HUES64 (cell line): ENCODE data around the gene THUMPD2.

ENCODE experiments used
- H3K27ac ChIP-seq: 2 replicates; pipeline ENCODE4 v1.7.0; 2013; ENCODE audit warnings: low read depth, low read length, inconsistent platforms
- H3K27me3 ChIP-seq: 2 replicates; pipeline ENCODE4 v1.6.1; 2013; ENCODE audit warnings: mild to moderate bottlenecking, low read length; ENCODE audit not compliant: insufficient read depth
- H3K36me3 ChIP-seq: 2 replicates; pipeline ENCODE4 v1.6.1; 2013; ENCODE audit warnings: mild to moderate bottlenecking, low read length; ENCODE audit not compliant: insufficient read depth
- H3K4me1 ChIP-seq: 2 replicates; pipeline ENCODE4 v1.6.1; 2013; ENCODE audit warnings: mild to moderate bottlenecking, low read length, moderate library complexity; ENCODE audit not compliant: insufficient read depth
- H3K4me3 ChIP-seq: 2 replicates; pipeline ENCODE4 v1.5.1; 2013; ENCODE audit warnings: mild to moderate bottlenecking, low read length, moderate library complexity
- H3K9ac ChIP-seq: 2 replicates; pipeline ENCODE4 v1.6.1; 2013; ENCODE audit warnings: mild to moderate bottlenecking, low read depth, low read length
- H3K9me3 ChIP-seq: 2 replicates; pipeline ENCODE4 v1.6.1; 2013; ENCODE audit warnings: low read depth, low read length; ENCODE audit not compliant: insufficient read depth
- WGBS: fragments of 150-250, 120-280 bp; methylation state at CpG from one replicate; pipeline ENCODE4 v1.1.7; 2013; ENCODE audit warnings: missing lambda C conversion rate; 5-methylcytosine and 5-hydroxymethylcytosine counted together

Gene THUMPD2

DNA sequence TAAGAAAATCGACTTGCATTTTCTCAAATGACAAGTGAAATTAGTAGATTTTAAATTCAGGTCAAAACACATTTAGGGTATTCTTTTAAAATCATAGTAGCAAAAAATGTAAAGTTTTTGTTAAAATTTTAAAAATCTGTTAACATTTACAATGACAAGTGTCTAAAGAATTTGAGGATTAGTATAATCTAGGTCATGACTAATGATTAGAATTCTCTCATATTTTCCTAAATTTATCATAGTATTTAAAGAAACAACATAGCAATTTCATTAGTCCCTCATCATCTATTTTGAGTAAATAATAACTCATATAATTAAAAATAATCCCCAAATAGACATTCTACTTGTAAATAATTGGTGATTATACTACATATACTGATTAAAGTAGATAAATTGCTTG lies 23.6 kb downstream of the THUMPD2 start:
- no CpG with 5 or more reads among the region's 1 CpG for WGBS
- H3K27ac ChIP-seq = no peak overlapping the region
- H3K36me3 ChIP-seq = peaks cover 100% of the 10 kb centered on the region
- H3K9ac ChIP-seq = no peak overlapping the region
- no peaks in the 10 kb centered on the region for H3K9me3 ChIP-seq
- H3K27me3 ChIP-seq = no peaks in the 10 kb centered on the region
- no peak overlapping the region for H3K4me3 ChIP-seq
- no peaks in the 10 kb centered on the region for H3K4me1 ChIP-seq

DNA sequence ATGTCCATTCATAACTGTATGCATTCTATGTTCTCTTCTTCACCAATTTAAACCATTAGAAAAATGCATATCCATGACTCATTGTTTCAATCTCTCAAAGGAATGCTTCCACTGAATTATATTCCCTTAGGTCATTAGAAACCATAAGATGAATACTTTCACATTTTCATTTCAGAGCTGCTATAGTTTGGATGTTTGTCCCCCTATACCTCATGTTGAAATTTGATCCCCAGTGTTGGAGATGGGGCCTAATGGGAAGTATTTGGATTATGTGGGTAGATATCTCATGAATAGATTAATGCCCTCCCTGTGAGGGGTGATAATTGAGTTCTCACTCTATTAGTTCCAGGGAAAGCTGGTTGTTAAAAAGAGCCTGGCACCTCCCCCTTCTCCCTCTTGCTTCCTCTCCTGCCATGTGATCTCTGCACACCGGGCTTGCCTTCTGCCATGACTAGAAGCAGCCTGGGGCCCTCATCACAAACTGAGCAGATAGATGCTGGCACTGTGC lies 35.7 kb downstream of the THUMPD2 start:
- no peaks in the 10 kb centered on the region for H3K9me3 ChIP-seq
- no peak overlapping the region for H3K4me3 ChIP-seq
- 56% methylated on average over 1 of the region's 1 CpG for WGBS
- no peaks in the 10 kb centered on the region for H3K27me3 ChIP-seq
- H3K4me1 ChIP-seq = peaks cover 10% of the 10 kb centered on the region; the same call in 1 of the 2 replicates
- no peak overlapping the region for H3K27ac ChIP-seq
- H3K9ac ChIP-seq = no peak overlapping the region
- H3K36me3 ChIP-seq = peaks cover 91% of the 10 kb centered on the region

DNA sequence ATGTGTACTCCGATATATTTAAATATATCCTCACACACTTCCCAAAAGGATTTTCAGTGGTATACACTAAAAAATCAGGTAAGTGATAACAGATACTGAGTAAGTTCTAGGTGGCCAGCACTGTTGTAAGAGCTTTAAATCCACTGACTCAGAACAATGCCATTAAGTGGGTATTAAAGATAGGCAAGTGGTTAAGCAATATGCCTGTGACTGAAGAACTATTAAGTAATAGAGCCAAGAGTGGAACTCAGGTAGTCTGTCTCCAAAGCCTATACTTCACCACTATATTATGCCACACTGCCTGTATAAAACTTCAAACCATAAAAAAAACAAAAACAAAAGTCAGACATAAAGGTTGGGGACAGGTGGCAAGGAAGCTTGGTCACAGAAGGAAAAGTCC lies 37.2 kb downstream of the THUMPD2 start:
- peaks cover 78% of the 10 kb centered on the region for H3K36me3 ChIP-seq
- no peaks in the 10 kb centered on the region for H3K9me3 ChIP-seq
- H3K27ac ChIP-seq = no peak overlapping the region
- peaks cover 21% of the 10 kb centered on the region for H3K4me1 ChIP-seq
- H3K9ac ChIP-seq = no peak overlapping the region
- no peaks in the 10 kb centered on the region for H3K27me3 ChIP-seq
- H3K4me3 ChIP-seq = no peak overlapping the region
- no CpG with 5 or more reads among the region's 1 CpG for WGBS

DNA sequence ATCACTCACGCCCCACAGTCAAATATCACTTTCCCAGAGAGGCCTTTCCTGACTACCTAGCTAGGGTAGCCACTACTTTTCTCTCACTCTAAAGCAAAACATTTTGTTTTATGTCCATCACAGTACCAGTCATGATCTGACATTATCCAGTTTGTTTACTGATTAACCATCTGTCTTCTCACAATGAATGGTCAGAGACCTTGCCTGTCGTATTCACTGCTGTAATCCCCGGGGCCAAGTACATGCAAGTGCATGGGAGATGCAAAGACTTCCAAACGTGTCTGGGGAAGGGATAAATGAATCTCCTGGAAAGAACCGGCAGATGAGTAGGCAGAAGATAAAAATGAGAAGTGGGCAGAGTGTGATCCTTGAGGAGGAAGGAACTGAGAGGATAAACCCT lies 39.7 kb downstream of the THUMPD2 start:
- 85% methylated on average over 5 of the region's 5 CpGs for WGBS

DNA sequence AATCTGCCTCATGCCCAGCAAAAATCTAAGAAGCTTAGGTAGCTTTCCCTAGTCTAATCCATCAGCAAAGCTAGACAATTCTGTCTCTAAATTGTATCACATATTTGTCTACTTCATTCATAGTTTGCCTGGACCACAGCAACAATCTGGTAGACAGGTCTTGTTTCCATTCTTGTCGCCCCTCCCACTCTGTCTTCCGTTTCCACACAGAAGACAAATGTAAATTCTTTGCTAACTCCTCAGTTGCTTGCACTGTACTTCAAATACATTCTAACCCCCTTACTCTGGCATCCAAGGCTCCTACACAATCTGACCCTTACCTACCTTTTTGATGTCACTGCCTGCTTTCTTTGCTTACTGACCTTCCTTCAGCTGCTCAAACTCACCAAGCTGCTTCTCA lies 40.1 kb downstream of the THUMPD2 start:
- 88% methylated on average over 2 of the region's 2 CpGs for WGBS
- no peak overlapping the region for H3K4me3 ChIP-seq
- no peak overlapping the region for H3K27ac ChIP-seq
- H3K27me3 ChIP-seq = no peaks in the 10 kb centered on the region
- H3K9me3 ChIP-seq = no peaks in the 10 kb centered on the region
- peaks cover 83% of the 10 kb centered on the region for H3K36me3 ChIP-seq
- H3K4me1 ChIP-seq = peaks cover 22% of the 10 kb centered on the region
- H3K9ac ChIP-seq = no peak overlapping the region

More for the DNA sequence above, 39.7 kb downstream of the THUMPD2 start:
- peaks cover 83% of the 10 kb centered on the region for H3K36me3 ChIP-seq
- no peak overlapping the region for H3K4me3 ChIP-seq
- H3K27me3 ChIP-seq = no peaks in the 10 kb centered on the region
- H3K9ac ChIP-seq = no peak overlapping the region
- peaks cover 24% of the 10 kb centered on the region for H3K4me1 ChIP-seq
- no peak overlapping the region for H3K27ac ChIP-seq
- no peaks in the 10 kb centered on the region for H3K9me3 ChIP-seq

DNA sequence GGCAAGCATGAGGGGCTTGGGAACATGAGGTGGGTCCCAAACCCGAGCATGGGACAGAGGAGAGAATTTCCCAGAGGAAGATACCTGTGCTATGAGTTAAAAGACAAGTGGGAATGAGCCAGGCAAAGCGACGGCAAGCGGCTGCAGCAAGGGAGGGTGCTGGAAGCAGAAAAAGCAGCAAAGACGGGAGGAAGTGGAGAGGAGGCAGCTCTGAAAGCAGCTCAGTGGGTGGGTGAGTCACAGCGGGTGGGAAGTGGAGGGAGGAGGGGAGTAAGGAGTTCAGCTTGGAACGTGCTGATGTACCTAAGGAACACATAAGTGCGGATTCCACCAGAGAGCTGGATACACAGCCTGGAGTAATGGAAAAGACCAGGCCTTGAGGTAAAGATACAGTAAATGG lies 41.4 kb downstream of the THUMPD2 start:
- Histone ChIP-seq H3K9ac (no peak overlapping the region), H3K4me1 (peaks cover 18% of the 10 kb centered on the region), H3K27ac (peak overlapping the region; percentile 11; the same call in 1 of the 2 replicates), H3K27me3 (no peaks in the 10 kb centered on the region), H3K9me3 (no peaks in the 10 kb centered on the region), H3K36me3 (peaks cover 76% of the 10 kb centered on the region), H3K4me3 (no peak overlapping the region)
- 34% methylated on average over 8 of the region's 8 CpGs for WGBS

DNA sequence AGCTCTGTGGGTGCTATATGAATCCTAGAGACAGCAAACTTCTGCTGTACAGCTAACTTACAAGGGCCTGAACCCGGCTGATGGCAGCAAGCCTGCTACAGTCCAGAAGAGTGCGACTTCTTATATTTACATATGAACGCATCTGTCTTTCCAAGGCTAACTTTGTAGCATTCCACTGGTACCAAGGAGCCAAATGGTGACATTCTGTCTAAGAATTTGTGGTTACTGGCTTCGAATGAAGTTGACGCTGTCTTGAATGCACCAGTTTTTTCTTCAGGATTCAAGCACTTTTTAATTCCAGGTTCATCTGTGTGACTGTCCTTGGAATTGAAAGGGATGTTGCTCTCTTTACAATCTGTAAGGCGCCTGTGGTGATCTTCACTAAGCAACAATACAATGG lies 42.4 kb downstream of the THUMPD2 start:
- Histone ChIP-seq H3K4me3 (no peak overlapping the region), H3K36me3 (peaks cover 71% of the 10 kb centered on the region), H3K4me1 (peaks cover 18% of the 10 kb centered on the region), H3K27ac (no peak overlapping the region), H3K9me3 (no peaks in the 10 kb centered on the region), H3K9ac (no peak overlapping the region), H3K27me3 (no peaks in the 10 kb centered on the region)
- 95% methylated on average over 6 of the region's 6 CpGs for WGBS

DNA sequence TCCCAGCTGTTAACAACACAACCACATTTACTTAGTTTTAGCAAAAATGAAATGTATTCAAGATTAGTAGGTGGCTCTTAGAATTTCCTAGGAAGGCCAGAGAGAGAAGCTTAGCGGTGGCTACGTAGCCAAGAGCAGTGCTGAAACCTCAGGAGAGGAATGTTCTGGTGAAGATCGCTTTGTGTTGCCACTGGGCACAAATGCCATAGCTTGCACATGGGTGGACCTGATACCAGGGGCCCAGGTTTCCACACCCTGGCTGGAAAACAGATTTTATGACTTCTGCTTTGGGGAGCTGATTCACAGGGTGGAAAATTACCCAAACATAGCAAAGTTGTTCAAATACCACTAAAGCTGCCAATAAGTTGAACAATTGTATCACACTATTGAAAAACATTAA lies 43.4 kb downstream of the THUMPD2 start:
- H3K9ac ChIP-seq = no peak overlapping the region
- peaks cover 61% of the 10 kb centered on the region for H3K36me3 ChIP-seq
- WGBS = 97% methylated on average over 3 of the region's 3 CpGs
- no peaks in the 10 kb centered on the region for H3K9me3 ChIP-seq
- peaks cover 18% of the 10 kb centered on the region for H3K4me1 ChIP-seq
- no peak overlapping the region for H3K27ac ChIP-seq
- H3K4me3 ChIP-seq = no peak overlapping the region
- no peaks in the 10 kb centered on the region for H3K27me3 ChIP-seq

- Histone ChIP-seq H3K27ac (no peak overlapping the region), H3K27me3 (no peaks in the 10 kb centered on the region), H3K9ac (no peak overlapping the region), H3K4me3 (no peak overlapping the region), H3K4me1 (peaks cover 18% of the 10 kb centered on the region), H3K9me3 (no peaks in the 10 kb centered on the region), H3K36me3 (peaks cover 50% of the 10 kb centered on the region)
Measured at GRCh38 chr2:39734445-39734844, 44.6 kb downstream of the THUMPD2 start.

- Histone ChIP-seq H3K36me3 (peaks cover 40% of the 10 kb centered on the region), H3K9me3 (no peaks in the 10 kb centered on the region), H3K27ac (no peak overlapping the region), H3K4me1 (peaks cover 18% of the 10 kb centered on the region), H3K27me3 (no peaks in the 10 kb centered on the region), H3K4me3 (no peak overlapping the region), H3K9ac (no peak overlapping the region)
- WGBS = 97% methylated on average over 10 of the region's 10 CpGs
Measured at GRCh38 chr2:39733070-39733674, 45.9 kb downstream of the THUMPD2 start.

- WGBS = 98% methylated on average over 1 of the region's 1 CpG
- Histone ChIP-seq H3K9ac (no peak overlapping the region), H3K4me1 (peaks cover 12% of the 10 kb centered on the region)
Measured at GRCh38 chr2:39732482-39732881, 46.6 kb downstream of the THUMPD2 start.

GRCh38 chr2:39731546-39731945 lies 47.5 kb downstream of the THUMPD2 start:
- 87% methylated on average over 3 of the region's 3 CpGs for WGBS
- peaks cover 36% of the 10 kb centered on the region for H3K36me3 ChIP-seq
- no peak overlapping the region for H3K9ac ChIP-seq
- H3K27ac ChIP-seq = no peak overlapping the region
- no peak overlapping the region for H3K4me3 ChIP-seq
- no peaks in the 10 kb centered on the region for H3K9me3 ChIP-seq
- H3K27me3 ChIP-seq = no peaks in the 10 kb centered on the region
- H3K4me1 ChIP-seq = peaks cover 4% of the 10 kb centered on the region

More at GRCh38 chr2:39732482-39732881, 46.6 kb downstream of the THUMPD2 start:
- Histone ChIP-seq H3K4me3 (no peak overlapping the region), H3K36me3 (peaks cover 40% of the 10 kb centered on the region), H3K27ac (no peak overlapping the region), H3K9me3 (no peaks in the 10 kb centered on the region), H3K27me3 (no peaks in the 10 kb centered on the region)
